NCI-H510A treated with DMSO at 0.1 percent for 48 hours (cell line): Measurements from ENCODE around the gene CHST15.
"Not testable (repeated sequence)": the region's sequence is repeated elsewhere in the genome, so short reads cannot be mapped to it uniquely, and the experiment has no call there.

Source experiments
- DNase-seq: peaks from one replicate; lab custom pipeline; 2025; lab: John Stamatoyannopoulos, UW

CHST15 gene

GRCh38 chr10:124098575-124098974 is 5.2 kb upstream of the CHST15 start:
- DNase-seq: no peak

GRCh38 chr10:124097883-124098282 is 4.5 kb upstream of the CHST15 start:
- no peak for DNase-seq

GRCh38 chr10:124096494-124096893 is 3.1 kb upstream of the CHST15 start:
- no peak for DNase-seq

- not testable (repeated sequence) for DNase-seq
Measured at GRCh38 chr10:124095801-124096200, 2.4 kb upstream of the CHST15 start.

DNA sequence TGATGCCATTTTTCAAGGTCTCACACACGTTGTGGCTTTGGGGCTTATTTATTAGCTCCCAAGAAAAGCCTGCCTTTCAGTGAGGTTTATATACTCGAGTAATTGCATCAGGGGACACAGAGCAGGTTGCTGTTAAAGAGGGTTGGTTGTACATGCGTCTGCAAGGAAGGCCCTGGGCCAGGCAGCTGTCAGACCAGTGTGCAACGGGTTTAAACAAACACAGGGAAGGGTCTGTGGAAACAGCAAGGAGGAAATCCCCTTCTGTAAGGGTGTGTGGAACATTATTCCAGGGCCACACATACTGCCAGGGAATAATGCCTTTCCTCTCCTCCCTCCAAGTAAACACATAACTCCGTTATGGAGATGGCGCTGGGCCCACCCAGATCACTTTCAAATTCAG is 1.7 kb upstream of the CHST15 start:
- DNase-seq: no peak

DNA sequence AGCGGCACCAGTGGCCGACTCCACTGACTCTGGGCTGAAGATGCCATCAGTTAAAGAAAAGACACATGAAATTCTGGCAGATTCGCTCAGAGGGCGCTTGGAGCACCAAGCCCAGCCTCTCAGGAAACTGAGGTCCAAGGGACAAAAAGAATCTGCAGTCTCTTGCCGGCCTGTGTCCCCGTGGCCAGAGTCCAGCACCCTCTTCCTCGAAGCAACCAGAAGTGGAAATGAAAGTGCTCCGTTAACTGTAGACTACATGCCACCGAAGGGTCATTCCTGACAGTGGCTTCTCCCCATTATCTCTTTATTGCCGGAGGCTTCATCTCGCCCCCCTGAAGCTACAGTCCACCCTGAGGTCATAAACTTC is 1.0 kb upstream of the CHST15 start:
- no peak for DNase-seq

DNA sequence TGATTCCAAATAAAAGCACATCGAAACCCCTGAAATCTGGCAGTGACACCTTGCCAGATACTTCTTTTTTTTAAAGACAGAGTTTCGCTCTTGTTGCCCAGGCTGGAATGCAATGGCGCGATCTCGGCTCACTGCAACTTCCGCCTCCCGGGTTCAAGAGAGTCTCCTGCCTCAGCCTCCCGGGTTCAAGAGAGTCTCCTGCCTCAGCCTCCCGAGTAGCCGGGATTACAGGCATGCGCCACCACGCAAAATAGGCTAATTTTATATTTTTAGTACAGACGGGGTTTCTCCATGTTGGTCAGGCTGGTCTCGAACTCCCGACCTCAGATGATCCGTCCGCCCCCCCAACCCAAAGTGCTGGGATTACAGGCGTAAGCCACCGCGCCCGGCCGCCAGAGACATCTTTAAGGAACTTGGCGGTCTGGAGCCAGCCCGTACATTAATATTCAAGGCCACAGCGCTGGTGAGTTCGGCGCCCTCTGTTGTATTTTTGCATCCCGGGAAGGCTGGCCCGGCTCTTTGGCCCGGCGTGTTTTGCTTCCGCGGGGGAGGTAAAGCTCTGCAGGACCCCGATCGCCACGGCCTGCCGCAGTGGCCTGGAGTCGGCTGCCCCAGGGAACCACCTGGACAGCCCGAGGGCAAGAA is 498 bp upstream of the CHST15 start:
- DNase-seq: not testable (repeated sequence)

DNA sequence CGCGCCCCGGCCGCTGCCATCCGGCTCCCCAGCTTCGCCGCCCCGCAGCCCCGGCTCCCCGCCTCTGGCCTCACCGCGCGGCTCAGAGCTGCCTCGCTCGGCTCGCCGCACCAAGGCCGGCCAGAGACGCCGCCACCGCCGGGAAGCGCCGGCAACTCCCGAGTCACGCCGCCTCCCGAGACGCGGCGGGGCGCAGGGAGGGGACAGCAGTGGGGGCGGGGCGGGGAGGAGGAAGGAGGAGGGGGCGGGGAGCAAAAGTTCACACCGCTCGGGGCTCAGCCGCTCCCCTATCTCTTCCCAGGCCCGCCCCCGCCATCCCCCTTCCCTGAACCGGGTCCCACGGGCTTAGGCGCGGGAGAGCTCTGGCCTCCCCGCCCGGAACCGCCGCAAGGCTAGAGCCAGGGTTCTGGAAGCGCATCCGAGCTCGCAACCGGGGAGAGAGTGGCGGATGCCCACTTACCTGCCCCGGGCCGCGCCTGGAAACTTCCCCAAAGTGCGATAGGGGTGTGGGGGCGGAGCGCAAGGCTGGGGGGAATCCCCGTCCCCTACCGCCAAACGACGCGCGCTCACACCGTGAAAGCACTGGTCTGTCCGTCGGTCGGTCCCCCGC is 1.0 kb downstream of the CHST15 start:
- no peak for DNase-seq

DNA sequence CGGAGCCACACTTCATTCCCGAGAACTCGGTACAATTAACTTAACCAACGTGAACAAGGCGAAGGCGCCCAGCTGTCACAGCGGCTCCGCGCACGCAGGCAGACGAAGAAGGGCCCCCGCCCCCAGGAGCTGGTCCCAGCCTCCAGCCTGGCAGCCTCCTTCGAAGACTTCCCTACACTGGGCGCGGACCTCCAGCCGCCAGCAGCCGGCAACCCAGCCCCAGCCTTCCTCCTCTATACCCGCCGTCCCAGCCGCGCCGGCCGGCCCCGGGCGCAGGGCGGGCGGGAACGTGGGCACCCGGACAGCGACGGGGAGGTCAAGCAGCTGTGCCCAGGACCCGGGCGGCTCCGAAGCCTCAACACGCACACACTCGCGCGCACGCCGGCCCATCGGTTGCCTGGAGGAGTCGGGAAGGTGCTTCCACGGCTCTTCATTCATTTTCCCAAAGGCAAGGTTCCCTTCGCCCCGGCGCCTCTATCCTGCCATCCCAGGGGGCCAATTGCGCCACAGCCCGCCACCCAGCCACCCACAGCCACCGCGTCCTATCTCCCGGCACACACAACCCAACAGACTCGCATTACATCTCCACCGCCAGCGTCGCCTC is 1.6 kb downstream of the CHST15 start:
- DNase-seq: no peak

DNA sequence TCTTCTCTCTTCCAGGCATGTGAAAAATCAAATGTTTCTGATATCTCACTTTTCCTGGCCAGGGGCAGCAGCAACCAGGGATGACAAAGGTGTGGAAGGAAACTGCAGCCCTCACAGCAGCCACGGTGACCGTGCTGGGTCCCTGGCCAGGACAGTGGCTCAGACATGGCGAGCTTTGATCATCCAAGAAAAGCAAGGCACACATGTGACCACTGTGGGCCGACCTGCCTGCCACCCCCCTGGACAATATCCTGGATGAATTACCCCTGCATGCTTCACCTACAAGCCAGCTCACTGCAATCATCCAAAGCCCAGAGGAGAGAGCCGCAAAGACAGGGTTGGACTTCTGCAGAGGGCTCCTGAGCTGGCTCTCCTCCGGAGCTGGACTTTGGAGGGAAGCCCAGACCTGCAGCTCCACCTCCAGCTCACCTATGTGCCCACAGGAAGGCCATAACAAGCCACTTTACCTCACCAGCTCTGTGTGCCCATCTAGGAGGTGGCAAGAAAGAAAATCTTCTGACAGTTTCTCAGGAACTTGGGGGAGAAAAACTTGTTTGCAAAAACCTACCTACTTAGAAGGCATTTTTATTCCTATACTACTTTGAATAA is 2.7 kb downstream of the CHST15 start:
- DNase-seq: no peak

DNA sequence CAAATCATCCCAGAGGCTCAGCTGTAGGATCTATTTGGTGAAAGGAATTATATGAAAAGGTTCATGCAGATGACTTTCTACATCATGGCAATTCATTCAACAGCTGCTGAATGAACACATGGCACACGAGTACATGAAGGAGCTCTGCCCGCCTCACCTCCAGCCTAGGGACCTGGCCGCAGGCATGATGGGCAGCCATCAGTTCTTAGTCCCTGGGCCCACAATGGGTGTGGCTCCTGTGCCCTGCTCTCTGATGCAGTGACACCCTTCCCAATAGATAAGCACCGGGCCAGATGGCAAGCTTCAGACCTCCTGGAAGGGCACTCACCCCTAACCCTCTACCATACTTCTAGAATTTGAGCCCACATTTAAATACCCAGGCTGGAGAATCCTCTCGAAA is 3.5 kb downstream of the CHST15 start:
- no peak for DNase-seq

GRCh38 chr10:124088915-124089314 is 4.5 kb downstream of the CHST15 start:
- no peak for DNase-seq

DNA sequence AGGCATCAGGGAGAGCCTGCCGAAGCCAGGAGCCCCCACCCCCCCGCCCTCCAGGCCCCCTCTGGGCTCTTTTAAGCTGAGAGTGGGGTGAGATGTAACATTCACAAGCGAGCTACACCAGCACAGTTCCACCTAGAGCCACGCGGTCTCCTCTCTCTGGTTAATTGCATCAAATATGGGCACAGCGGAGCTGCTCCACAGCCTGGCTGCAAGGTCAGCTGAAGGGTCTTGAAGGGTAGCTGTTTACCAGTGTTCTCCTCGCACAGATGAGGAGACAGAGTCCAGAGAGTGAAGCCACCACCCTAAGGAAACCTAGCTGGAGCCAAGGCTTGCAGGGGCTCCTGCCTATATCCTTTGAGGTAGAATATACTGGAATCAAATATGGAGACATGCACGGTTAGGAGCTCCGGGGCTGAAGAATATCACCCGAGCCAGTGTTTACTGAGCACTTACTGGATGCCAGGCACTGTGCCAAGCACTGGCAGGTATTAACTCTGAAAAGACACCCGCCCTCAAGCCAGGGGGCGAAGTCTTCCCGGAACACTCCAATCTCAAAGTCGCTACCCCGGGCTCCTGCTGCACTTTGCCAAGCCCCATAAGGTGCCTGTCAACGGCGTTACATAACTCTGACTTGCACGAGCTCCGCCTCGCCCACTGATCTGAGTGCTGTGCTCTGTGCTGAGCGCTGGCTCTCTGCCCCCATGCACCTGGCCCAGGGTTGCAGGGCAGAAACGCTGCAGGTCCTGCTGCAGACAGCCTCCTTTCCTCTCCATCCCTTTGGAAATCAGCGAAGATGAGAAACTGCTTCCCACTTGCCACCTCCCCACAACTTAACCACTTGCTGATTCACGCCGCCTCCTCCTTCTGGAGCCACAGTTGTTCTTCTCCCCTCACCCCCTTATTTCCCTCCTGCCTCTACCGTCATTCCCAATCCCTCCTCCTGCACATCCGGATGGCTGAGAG is 5.4 kb downstream of the CHST15 start:
- peak; percentile 28 for DNase-seq

DNA sequence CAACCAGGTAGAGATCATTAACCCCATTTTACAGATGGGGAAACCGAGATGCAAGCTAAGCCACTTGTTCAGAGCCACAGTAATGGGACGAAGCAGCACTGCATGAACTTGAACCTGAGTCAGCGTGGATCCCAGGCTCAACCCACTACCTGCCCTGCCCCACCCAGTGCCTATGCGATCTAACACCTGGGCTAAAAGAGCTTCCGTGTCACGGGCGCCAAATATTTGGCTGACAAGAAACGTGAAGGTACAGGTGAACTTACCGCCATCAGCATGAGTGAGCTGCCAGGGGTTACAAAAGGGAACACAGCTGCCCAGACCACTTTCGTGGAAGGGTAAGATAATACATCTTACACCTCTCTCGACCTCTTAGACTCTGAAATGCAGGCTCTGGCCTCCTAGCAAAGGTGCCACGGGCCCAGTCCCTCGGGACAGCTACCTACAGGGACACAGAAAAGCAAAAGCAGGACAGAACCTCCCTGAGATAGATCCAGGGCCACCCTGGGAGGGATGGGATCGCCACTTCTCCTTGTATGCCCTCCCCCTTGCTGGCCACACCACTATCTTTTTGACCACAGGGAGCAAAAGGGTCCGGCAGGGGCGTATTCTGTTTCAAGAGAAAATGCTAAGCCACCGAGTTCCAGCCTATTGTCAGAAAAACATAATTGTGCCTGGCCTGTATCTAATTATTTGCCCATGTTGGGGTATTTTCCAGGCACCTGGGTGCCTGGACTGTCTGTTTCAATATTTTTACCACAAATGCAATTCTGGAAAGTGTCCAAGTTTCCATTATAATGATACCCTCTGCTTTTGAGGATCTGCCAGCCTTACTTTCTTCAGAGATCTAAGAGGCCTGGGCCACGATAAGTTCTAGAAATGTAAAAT is 6.4 kb downstream of the CHST15 start:
- DNase-seq: no peak

DNA sequence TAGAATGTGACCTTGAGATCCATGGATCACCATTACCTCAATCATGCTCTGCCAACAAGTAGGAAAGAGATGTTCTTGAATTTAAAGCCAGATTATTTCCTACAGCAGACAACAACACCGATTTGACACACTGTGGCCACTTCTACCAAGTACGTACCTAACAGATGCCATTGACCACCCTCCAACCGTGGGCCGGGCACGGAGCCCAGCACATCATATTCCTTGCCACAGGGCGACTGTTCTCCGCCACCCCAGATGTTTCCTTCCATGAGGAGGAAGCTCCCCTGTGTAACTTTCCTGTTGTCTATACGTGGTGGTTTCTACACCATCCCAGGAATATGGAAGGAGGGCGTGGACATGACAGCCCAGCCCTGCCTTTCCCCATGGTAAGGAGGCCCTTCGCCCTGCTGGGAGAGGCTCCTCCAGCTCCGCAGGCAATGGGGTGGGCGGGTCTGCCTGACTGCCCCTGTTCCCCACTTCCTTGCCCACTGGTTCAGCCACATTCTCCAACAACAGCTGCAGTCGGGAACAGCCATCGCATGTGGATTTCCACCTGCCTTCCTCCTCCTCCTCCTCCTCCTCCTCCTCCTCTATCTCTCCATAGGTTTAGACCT is 7.2 kb downstream of the CHST15 start:
- no peak for DNase-seq

GRCh38 chr10:124085680-124086079 is 7.7 kb downstream of the CHST15 start:
- no peak for DNase-seq

GRCh38 chr10:124084708-124085107 is 8.7 kb downstream of the CHST15 start:
- no peak for DNase-seq

DNA sequence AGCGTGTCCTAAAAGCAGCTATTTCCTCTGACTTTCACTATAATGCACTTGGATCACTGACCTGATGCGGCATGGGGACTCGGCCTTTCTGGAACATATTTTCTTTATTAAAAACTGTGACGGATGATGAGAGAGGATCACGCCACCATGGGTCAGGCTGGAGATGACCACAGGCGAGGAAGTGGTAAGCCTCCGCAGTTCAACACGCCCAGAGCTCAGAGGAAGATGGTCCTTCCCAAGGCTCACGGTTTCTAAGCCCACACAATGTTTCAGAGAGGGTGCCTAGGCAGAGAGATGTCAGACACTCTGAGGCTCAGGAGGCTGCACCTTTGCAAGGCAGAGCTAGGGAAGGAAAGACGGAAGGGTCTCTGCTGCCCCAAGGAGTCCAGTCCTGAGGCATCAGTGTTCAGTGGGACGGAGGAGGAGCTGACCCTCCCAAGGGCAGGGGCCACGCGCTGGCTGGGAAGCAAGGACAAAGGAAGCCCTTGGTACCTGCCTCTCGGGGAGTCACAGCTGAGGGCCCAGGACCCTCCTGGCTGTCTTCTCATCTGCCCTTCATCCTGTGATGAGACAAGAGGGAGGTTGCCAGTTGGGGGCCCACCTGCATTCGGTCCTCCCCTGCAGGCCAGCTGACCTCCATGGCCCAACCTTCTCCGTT is 9.5 kb downstream of the CHST15 start:
- DNase-seq: no peak

DNA sequence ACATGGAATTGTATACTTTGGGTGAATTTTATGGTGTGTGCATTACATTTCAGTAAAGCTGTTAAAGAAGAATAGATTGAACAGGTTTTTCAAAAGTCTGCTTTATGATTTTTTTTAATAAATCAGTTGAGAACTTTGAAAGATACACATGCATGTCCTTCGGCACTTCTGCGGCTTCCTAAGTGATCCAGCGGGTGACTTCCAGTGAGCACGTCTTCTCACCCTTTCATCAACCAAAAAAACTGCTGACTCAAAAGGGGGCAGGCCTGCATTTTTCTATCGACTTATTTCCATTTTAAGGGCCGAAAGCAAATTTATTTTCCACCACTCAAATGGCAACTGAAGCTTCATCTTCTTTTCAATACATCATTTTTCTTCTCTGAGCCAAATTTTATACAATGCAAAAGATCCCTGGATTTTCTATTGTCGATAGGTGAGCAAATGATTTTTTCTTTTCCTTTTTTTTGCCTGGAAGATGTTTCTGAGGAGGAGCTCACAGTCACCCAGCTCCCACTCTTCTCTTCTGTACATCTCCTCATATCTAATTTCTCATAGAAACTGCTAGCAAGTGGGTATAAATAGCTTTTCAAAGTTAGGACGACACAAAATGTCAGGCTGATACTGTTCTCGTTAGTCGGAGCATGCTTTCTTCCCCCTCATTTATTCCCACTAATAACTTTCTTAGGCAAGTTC is 10.2 kb downstream of the CHST15 start:
- no peak for DNase-seq

DNA sequence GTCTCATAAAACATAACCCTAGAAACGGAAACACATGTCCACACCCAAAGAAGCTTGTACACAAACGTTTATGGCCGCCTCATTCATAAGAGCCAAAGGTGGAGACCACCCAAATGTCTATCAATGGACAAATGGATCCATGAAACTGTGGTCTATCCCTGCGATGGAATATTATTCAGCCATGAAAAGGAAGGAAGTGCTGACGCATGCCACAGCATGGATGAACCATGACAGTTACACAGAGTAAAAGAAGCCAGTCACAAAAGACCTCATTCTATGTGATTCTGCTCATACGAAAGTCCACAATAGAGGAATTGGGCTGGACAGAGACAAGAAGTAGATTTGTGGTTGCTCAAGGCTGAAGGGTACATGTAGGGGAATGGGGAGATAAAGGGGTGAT is 10.8 kb downstream of the CHST15 start:
- DNase-seq: no peak
